Vagina (tissue), 2 donors: ENCODE results near the gene SERPINA5.

Experiments
- CTCF ChIP-seq, 3 experiments: fragments of 450-650 bp in 2 of 3; fragments of 200-600 bp in 1 of 3; sonication (generic) in 1 of 3; IDR thresholded peaks; one replicate each; pipeline ENCODE4 v1.5.1; 2017 to 2019; ENCODE audit warnings: antibody characterized with exemption in 3 of 3, mild to moderate bottlenecking in 2 of 3, moderate library complexity in 2 of 3
- POLR2A ChIP-seq, 2 donors: fragments of 450-650 bp; IDR thresholded peaks; one replicate each; pipeline ENCODE4 v1.6.1; 2017; ENCODE audit warnings: antibody characterized with exemption in 2 of 2, mild to moderate bottlenecking in 2 of 2, moderate library complexity in 2 of 2

GRCh38 chr14:94630396-94630795, 49.2 kb downstream of the SERPINA5 start:
- TF ChIP-seq CTCF (IDR thresholded peaks at IDR 0.05) = no peak
- TF ChIP-seq POLR2A (IDR thresholded peaks at IDR 0.05) = no peak
